CD4-positive, alpha-beta T cell treated with Interleukin-17A for 1 hour (primary cell): ENCODE measurements around the gene WRAP73.
"Not testable (repeated sequence)": the region's sequence is repeated elsewhere in the genome, so short reads cannot be mapped to it uniquely, and the experiment has no call there.

Experiments
- DNase-seq: peaks from one replicate; pipeline ENCODE4 v3.0.0-alpha.2; 2020

Gene WRAP73

DNA sequence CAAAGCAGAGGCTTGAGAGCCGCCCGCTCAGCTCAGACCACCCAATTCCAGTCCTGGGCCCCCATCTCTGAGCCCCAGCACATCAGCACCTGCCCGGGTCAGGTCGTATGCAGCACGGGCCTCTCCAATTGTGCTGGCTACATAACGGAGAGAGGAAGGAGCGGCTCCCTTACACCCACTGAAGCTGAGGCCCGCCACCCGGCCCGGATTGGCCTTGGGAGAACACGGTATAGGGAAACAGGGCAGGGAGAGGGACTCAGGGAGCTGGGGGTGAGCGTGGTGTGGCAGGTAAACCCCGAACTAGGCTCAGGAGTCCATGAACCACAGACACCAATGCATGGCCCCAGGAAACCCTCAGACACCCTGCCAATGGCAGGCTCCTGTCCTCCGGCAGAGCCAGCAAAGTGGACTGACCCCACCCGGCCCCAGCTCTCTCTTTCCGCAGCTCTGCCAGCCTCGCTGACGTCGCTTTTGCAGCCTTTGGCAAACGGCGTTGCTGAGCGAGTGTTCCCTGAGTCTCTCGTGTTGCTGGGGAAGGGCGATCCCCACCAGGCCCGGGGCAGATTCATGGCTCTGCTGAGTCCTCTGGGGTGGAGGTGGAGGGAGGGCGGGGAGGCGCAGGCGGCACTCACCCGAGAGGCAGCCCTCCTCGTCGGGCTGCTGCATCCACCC lies 55.1 kb downstream of the WRAP73 start:
- no peak for DNase-seq

GRCh38 chr1:3593745-3594144 lies 56.2 kb downstream of the WRAP73 start:
- no peak for DNase-seq

- DNase-seq, result no peak
These were observed 56.6 kb downstream of the WRAP73 start for GRCh38 chr1:3593334-3593733.

DNA sequence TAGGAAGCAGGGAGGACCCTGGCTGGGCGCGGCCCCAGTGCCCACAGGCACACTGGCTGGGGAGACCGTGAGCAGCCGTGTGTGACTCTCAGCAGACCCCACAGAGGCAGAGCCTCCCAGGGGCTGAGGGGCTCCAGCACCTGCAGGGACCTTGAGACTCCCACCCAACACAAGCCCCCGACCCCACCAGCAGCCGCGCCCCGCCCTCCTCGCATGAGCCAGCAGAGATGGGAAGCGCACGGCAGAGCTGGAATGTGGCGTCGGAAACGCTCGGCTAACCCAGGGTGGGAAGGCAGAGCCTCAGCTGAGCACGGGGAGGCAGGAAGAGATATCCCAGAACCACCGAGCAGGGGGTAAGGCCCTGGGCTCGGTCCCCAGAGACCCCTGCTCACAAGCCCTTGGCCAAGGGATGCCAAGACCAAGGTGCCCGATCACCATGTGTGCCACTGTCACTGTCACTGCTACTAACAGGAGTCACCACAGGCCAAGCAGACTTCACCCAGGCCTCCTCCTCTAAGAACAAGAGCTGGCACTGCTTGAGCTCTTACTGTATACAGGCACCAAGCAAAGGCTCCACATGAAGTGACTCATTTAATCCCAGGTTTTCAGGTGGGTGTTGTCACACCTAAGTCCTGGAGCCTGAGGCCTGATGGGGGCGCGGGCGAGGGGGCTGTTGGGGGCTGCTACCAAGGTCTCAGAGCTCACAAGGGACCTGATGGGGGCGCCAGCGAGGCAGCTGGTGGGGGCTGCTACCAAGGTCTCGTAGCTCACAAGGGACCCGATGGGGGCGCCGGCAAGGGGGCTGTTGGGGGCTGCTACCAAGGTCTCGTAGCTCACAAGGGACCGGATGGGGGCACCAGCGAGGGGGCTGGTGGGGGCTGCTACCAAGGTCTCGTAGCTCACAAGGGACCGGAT lies 58.7 kb downstream of the WRAP73 start:
- DNase-seq, result no peak

DNA sequence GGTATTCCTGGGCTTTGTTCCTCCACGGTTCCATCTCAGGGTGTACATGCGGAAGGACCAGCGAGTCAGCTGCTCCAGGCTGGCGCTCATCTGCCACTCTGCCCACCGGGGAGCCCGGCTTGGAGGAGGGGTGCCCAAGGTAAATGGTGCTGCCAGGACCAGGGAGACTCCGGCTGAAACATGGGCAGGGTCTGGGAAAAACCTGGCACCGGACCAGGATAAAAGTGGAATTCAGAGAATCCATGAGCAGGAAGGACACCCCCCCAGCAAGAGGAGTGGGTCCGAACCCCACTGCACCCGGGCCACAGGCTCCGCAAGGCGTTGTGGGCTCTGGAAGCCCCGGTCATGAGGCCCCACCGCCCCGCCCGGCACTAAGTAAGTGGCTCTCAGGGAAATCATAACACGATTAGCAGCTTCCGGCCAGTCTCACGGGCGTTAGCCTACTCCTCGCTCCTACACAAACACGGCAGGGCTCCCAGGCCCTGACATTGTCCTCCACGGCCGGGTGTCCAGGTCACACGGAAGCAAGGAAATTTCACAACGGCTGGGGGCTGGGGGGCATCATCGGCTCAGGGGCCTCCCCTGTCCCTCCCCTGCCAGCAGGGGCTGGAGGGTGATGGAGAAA lies 59.7 kb downstream of the WRAP73 start:
- DNase-seq, result no peak

- DNase-seq, result no peak
These were observed 61.5 kb downstream of the WRAP73 start for GRCh38 chr1:3588395-3588794.

- DNase-seq, result no peak
These were observed 62.7 kb downstream of the WRAP73 start for GRCh38 chr1:3586986-3587759.

DNA sequence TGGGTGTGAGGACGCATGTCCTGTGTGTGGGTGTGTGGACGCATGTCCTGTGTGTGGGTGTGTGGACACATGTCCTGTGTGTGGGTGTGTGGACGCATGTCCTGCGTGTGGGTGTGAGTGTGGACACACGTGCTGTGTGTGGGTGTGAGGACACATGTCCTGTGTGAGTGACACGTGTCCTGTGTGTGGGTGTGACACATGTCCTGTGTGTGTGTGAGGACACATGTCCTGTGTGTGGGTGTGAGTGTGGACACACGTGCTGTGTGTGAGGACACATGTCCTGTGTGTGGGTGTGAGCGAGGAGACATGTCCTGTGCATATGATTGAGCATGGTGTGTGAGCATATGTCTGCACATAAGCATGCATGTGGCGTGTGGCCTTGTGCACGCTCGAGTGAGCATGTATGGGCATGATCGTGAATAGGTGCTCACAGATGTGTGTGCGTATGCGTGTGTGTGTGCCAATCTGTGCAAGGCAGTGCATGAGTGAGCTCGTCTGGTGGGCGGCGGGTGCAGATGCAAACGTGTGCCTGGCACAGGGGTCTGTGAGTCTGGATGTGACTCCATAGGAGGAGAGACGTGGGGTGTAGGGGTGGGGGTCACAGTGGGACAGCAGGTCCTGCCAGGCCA lies 63.8 kb downstream of the WRAP73 start:
- DNase-seq, result no peak

GRCh38 chr1:3585353-3585868 lies 64.5 kb downstream of the WRAP73 start:
- DNase-seq, result not testable (repeated sequence)

- DNase-seq, result no peak
These were observed 65.0 kb downstream of the WRAP73 start for GRCh38 chr1:3584915-3585314.

DNA sequence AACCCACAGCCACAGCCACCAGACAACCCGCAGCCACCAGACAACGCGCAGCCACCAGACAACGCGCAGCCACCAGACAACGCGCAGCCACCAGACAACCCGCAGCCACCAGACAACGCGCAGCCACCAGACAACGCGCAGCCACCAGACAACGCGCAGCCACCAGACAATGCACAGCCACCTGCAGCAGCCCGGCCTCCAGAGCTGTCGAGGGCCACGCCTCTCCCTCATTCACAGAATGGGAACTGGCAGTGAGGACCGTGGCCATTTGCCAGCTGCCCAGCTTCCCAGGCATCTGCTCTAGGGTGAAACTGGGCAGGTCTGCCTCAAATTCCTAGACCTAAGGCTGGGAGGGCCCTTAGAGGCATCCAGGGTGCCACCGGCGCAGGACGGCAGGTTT lies 66.2 kb downstream of the WRAP73 start:
- DNase-seq, result not testable (repeated sequence)

DNA sequence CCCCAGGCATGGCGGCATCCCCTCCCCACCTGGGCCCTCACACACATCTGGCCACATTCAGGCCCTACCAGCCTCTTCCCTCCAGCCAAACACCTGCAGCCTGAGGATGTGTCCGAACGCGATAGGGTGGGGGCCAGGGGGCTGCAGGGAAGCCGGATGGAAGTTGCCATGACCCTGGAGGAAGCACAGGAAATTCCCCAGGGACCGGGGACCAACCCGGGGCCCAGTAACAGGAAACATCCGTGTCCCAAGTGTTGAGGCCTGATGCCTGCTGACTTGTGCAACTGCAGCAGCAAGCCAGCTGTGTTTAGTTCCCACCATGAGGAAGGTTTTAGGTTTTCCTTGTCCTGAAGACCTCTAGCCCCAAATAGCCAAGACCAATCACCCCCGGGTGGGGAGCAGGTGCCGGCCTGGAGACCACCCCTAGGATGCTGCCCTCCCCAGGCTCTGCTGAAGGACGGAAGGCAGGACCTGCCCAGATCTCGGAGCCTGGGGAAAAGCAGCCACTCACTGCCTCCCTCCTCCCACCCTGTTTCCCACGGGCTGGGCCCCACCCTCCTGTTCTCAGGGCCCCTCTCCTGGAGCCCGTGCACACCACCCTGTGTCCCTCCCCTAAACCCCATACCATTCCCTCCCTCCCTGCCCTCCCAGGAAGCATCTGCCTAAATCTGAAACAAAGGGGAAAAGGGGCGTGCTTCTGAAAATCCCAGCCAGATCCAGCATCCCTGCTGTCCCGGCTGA lies 68.4 kb downstream of the WRAP73 start:
- DNase-seq, result no peak
